ENCODE results near the gene SLC24A3.

SLC24A3 gene

GRCh38 chr20:19662637-19662995, 450.2 kb downstream of the SLC24A3 start:
- no peak overlapping the region for H3K4me3 ChIP-seq (ENCODE audit: low read depth, low read length)
- ChIA-PET CTCF (interaction anchor here (0.6 to 6.0 kb wide), 18 partner anchors 9 to 1605 kb away, joined by 3 to 38 read pairs (median 6); no protein-coding TSS in a partner anchor), POLR2A (no interaction called here)
- H3K36me3 ChIP-seq (ENCODE audit: control insufficient read depth in 2 of 2, insufficient read depth in 1 of 2, low read length in 2 of 2): no peaks in the 10 kb centered on the region
- TF ChIP-seq ZNF664 (tag by site-specific recombination; IDR thresholded peaks at IDR 0.05) (no peak), ZNF324 (tag by site-specific recombination; IDR thresholded peaks at IDR 0.05) (no peak), ZNF692 (tag by site-specific recombination; IDR thresholded peaks at IDR 0.05) (no peak), ZNF398 (tag by site-specific recombination; IDR thresholded peaks at IDR 0.05) (no peak), ZBTB26 (tag by site-specific recombination; optimal IDR thresholded peaks at IDR 0.05) (no peak), ZNF148 (tag by site-specific recombination; IDR thresholded peaks at IDR 0.05; ENCODE audit: borderline replicate concordance) (no peak), ZNF776 (tag by site-specific recombination; IDR thresholded peaks at IDR 0.05; ENCODE audit: borderline replicate concordance) (no peak), ZBTB48 (tag by site-specific recombination; IDR thresholded peaks at IDR 0.05) (no peak), ZBTB8A (tag by site-specific recombination; IDR thresholded peaks at IDR 0.05) (no peak), ZNF24 (tag by site-specific recombination; IDR thresholded peaks at IDR 0.05) (no peak), ZNF544 (tag by site-specific recombination; IDR thresholded peaks at IDR 0.05) (no peak), ZBTB11 (tag by site-specific recombination; conservative IDR thresholded peaks at IDR 0.05; ENCODE audit: low read depth) (no peak), ZNF585B (tag by site-specific recombination; IDR thresholded peaks at IDR 0.05) (no peak), ZFP69B (tag by site-specific recombination; IDR thresholded peaks at IDR 0.05) (no peak), ZNF19 (tag by site-specific recombination; IDR thresholded peaks at IDR 0.05; ENCODE audit: low read depth) (no peak), BCL11B (tag by site-specific recombination; IDR thresholded peaks at IDR 0.05; ENCODE audit: low read depth) (no peak)
- H3K4me1 ChIP-seq (ENCODE audit: control insufficient read depth, insufficient read depth, low read length): no peaks in the 10 kb centered on the region
- no peak overlapping the region for H3K27ac ChIP-seq (ENCODE audit: extremely low read depth, low read depth, low read length)
- H3K9me3 ChIP-seq (ENCODE audit: control insufficient read depth, insufficient read depth, low read depth, low read length): no peaks in the 10 kb centered on the region
